NCI-H2107 treated with DMSO at 0.1 percent for 48 hours (cell line): Measurements from ENCODE around the gene TRPV4.

Source experiments
- DNase-seq: peaks from one replicate; lab custom pipeline; 2025; ENCODE audit not compliant: unreplicated experiment; lab: John Stamatoyannopoulos, UW

The TRPV4 gene

GRCh38 chr12:109781668-109782325 is 51.4 kb downstream of the TRPV4 start:
- no peak for DNase-seq

GRCh38 chr12:109779382-109779781 is 53.8 kb downstream of the TRPV4 start:
- no peak for DNase-seq

GRCh38 chr12:109778684-109779083 is 54.5 kb downstream of the TRPV4 start:
- DNase-seq, result no peak

- DNase-seq, result no peak
Observed at GRCh38 chr12:109777544-109777943, 55.7 kb downstream of the TRPV4 start.

- DNase-seq, result no peak
Observed at GRCh38 chr12:109776624-109777023, 56.6 kb downstream of the TRPV4 start.

GRCh38 chr12:109775172-109775881 is 57.9 kb downstream of the TRPV4 start:
- DNase-seq, result peak; percentile 55

- DNase-seq, result no peak
Observed at GRCh38 chr12:109773384-109774011, 59.7 kb downstream of the TRPV4 start.

- DNase-seq, result no peak
Observed at GRCh38 chr12:109772622-109773321, 60.4 kb downstream of the TRPV4 start.

GRCh38 chr12:109771746-109772621 is 61.2 kb downstream of the TRPV4 start:
- DNase-seq, result no peak

- DNase-seq, result no peak
Observed at GRCh38 chr12:109770861-109771670, 62.1 kb downstream of the TRPV4 start.

- no peak for DNase-seq
Observed at GRCh38 chr12:109770104-109770860, 62.9 kb downstream of the TRPV4 start.

- DNase-seq, result no peak
Observed at GRCh38 chr12:109768901-109769670, 64.1 kb downstream of the TRPV4 start.

GRCh38 chr12:109767991-109768900 is 65.0 kb downstream of the TRPV4 start:
- DNase-seq, result no peak

- DNase-seq, result peak; percentile 75
Observed at GRCh38 chr12:109767456-109767855, 65.7 kb downstream of the TRPV4 start.

GRCh38 chr12:109766251-109766778 is 66.9 kb downstream of the TRPV4 start:
- DNase-seq, result no peak

- no peak for DNase-seq
Observed at GRCh38 chr12:109765446-109765810, 67.8 kb downstream of the TRPV4 start.

GRCh38 chr12:109764776-109765445 is 68.3 kb downstream of the TRPV4 start:
- DNase-seq, result no peak
